ENCODE measurements around the gene AKAP13.
"Not testable (repeated sequence)": the region's sequence is repeated elsewhere in the genome, so short reads cannot be mapped to it uniquely, and the experiment has no call there.

Gene AKAP13

GRCh38 chr15:85779249-85779648, 398.8 kb downstream of the AKAP13 start:
- DNase-seq: no peak

- no peak for DNase-seq
Measured at GRCh38 chr15:85780225-85780985, 400.0 kb downstream of the AKAP13 start.

GRCh38 chr15:85781099-85781498, 400.7 kb downstream of the AKAP13 start:
- no peak for DNase-seq

- no peak for DNase-seq
Measured at GRCh38 chr15:85782064-85782463, 401.7 kb downstream of the AKAP13 start.

GRCh38 chr15:85785887-85786780, 405.7 kb downstream of the AKAP13 start:
- no peak for DNase-seq

- DNase-seq: no peak
Measured at GRCh38 chr15:85786781-85787114, 406.3 kb downstream of the AKAP13 start.

GRCh38 chr15:85788771-85789495, 408.5 kb downstream of the AKAP13 start:
- DNase-seq: no peak

- no peak for DNase-seq
Measured at GRCh38 chr15:85789496-85789875, 409.1 kb downstream of the AKAP13 start.

- DNase-seq: no peak
Measured at GRCh38 chr15:85792102-85792731, 411.8 kb downstream of the AKAP13 start.

GRCh38 chr15:85792912-85793590, 412.6 kb downstream of the AKAP13 start:
- DNase-seq: peak; percentile 39

GRCh38 chr15:85793641-85794597, 413.5 kb downstream of the AKAP13 start:
- DNase-seq: peak; percentile 47

- peak; percentile 89 for DNase-seq
Measured at GRCh38 chr15:85794598-85795336, 414.4 kb downstream of the AKAP13 start, which contains the start of gene KLHL25. KLHL25 (minus strand) TSS chr15:85794925; CDS start chr15:85769810, 25,115 bp downstream.

GRCh38 chr15:85795337-85796305, 415.2 kb downstream of the AKAP13 start:
- no peak for DNase-seq

GRCh38 chr15:85796371-85796770, 416.0 kb downstream of the AKAP13 start:
- DNase-seq: not testable (repeated sequence)

Measured in stimulated activated CD4-positive, alpha-beta T cell treated with anti-CD3 and anti-CD28 coated beads, Interleukin-4, amount 100 ng/mL, for 1 hour (primary cell).